Smooth muscle cell (in vitro differentiated cells): ENCODE measurements around the gene RNF169. TPM values are rescaled to one million over a fixed set of nuclear protein-coding genes. Genes with fewer than 3 reads are reported as not detected.
"Not testable (repeated sequence)": the region's sequence is repeated elsewhere in the genome, so short reads cannot be mapped to it uniquely, and the experiment has no call there.

Experiments used
- DNase-seq: peaks from one replicate; lab custom pipeline; 2025; ENCODE audit not compliant: unreplicated experiment; lab: John Stamatoyannopoulos, UW
- H2AFZ ChIP-seq: fragments of 200-600 bp; sonication (generic); 2 replicates; pipeline ENCODE4 v1.6.0; 2016; ENCODE audit warnings: antibody characterized with exemption, low read depth, mild to moderate bottlenecking
- H3F3A ChIP-seq: fragments of 200-600 bp; sonication (generic); 2 replicates; pipeline ENCODE4 v1.6.0; 2017; ENCODE audit warnings: antibody characterized with exemption, low read depth
- H3K27ac ChIP-seq: fragments of 200-600 bp; sonication (generic); 2 replicates; pipeline ENCODE4 v1.5.1; 2016; ENCODE audit warnings: low read depth, mild to moderate bottlenecking
- H3K27me3 ChIP-seq: fragments of 200-600 bp; sonication (generic); 2 replicates; pipeline ENCODE4 v1.6.1; 2016; ENCODE audit warnings: low read depth, mild to moderate bottlenecking
- H3K36me3 ChIP-seq: fragments of 200-600 bp; sonication (generic); 2 replicates; pipeline ENCODE4 v1.5.1; 2016; ENCODE audit warnings: low read depth
- H3K4me1 ChIP-seq: fragments of 200-600 bp; sonication (generic); 2 replicates; pipeline ENCODE4 v1.5.1; 2016; ENCODE audit warnings: low read depth
- H3K4me2 ChIP-seq: fragments of 200-600 bp; sonication (generic); 2 replicates; pipeline ENCODE4 v1.6.0; 2016; ENCODE audit warnings: mild to moderate bottlenecking
- H3K4me3 ChIP-seq: fragments of 200-600 bp; sonication (generic); 2 replicates; pipeline ENCODE4 v1.5.1; 2016; ENCODE audit warnings: mild to moderate bottlenecking
- H3K79me2 ChIP-seq: fragments of 200-600 bp; sonication (generic); 2 replicates; pipeline ENCODE4 v1.6.0; 2016; ENCODE audit warnings: low read depth, mild to moderate bottlenecking
- H3K9ac ChIP-seq: fragments of 200-600 bp; sonication (generic); 2 replicates; pipeline ENCODE4 v1.6.0; 2016; ENCODE audit warnings: low read depth
- H3K9me3 ChIP-seq: fragments of 200-600 bp; sonication (generic); replicated peaks from 2 replicates; pipeline ENCODE4 v1.5.1; 2016; ENCODE audit warnings: low read depth
- H4K20me1 ChIP-seq: fragments of 200-600 bp; sonication (generic); 2 replicates; pipeline ENCODE4 v1.6.0; 2016; ENCODE audit warnings: low read depth
- WGBS: methylation state at CpG from one replicate; pipeline ENCODE4 v1.1.7; 2016; ENCODE audit warnings: low lambda C conversion rate; 5-methylcytosine and 5-hydroxymethylcytosine counted together
- polyA plus RNA-seq: library from polyadenylated mRNA; unstranded; fragments of >200 nt; fragmentation: Nextera tagmentation; extraction: Ambion mirVana; gene quantifications from 2 replicates; pipeline ENCODE4 v1.2.1, GENCODE V29; 2016
- total RNA-seq: library from RNA; depleted of rRNA; stranded (reverse); fragments of >200 nt; gene quantifications from 2 replicates; pipeline ENCODE4 v1.2.3, GENCODE V29; 2014
- TF ChIP-seq, protein P1 (sequence below): fragments of 200-600 bp; sonication (generic); IDR thresholded peaks from 2 replicates; pipeline ENCODE4 v1.5.1; 2017; ENCODE audit warnings: borderline replicate concordance, mild to moderate bottlenecking, antibody characterized with exemption; ENCODE audit not compliant: insufficient read depth, poor library complexity, severe bottlenecking

The RNF169 gene
- total and polyA plus RNA-seq, 2 experiments from 2014 or later: 2.2 to 13.6 TPM

DNA sequence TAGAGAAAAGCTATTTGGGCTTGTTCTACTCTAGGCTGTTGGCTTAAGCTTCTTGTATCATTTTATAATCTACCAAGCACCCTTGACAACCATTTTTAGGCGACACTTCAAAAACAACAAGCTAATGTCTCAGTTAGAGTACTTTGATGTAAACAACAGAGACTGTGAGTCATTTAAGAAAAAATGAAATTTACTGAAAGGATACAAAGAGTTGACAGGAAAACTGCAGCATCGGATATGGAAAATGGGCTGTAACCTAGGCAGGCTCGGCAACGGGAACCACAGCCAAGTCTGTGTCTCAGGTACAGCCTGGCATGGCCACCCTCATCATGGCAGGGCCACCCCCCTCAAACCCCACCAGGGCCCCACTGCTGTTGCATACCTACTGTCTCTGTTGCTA is 4.4 kb upstream of the RNF169 start:
- Histone ChIP-seq H3K9me3 (no peaks in the 10 kb centered on the region), H3K27ac (no peak overlapping the region), H3K4me3 (no peak overlapping the region), H3K27me3 (no peaks in the 10 kb centered on the region), H4K20me1 (no peaks in the 10 kb centered on the region), H3K9ac (no peak overlapping the region), H3K79me2 (peaks cover 1% of the 10 kb centered on the region), H3K4me2 (no peak overlapping the region), H3K36me3 (no peaks in the 10 kb centered on the region), H2AFZ (no peak overlapping the region), H3K4me1 (peaks cover 8% of the 10 kb centered on the region), H3F3A (no peaks in the 10 kb centered on the region)
- TF ChIP-seq, protein P1, sequence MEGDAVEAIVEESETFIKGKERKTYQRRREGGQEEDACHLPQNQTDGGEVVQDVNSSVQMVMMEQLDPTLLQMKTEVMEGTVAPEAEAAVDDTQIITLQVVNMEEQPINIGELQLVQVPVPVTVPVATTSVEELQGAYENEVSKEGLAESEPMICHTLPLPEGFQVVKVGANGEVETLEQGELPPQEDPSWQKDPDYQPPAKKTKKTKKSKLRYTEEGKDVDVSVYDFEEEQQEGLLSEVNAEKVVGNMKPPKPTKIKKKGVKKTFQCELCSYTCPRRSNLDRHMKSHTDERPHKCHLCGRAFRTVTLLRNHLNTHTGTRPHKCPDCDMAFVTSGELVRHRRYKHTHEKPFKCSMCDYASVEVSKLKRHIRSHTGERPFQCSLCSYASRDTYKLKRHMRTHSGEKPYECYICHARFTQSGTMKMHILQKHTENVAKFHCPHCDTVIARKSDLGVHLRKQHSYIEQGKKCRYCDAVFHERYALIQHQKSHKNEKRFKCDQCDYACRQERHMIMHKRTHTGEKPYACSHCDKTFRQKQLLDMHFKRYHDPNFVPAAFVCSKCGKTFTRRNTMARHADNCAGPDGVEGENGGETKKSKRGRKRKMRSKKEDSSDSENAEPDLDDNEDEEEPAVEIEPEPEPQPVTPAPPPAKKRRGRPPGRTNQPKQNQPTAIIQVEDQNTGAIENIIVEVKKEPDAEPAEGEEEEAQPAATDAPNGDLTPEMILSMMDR: no peak
- WGBS: 62% methylated on average over 4 of the region's 4 CpGs
- DNase-seq: no peak

DNA sequence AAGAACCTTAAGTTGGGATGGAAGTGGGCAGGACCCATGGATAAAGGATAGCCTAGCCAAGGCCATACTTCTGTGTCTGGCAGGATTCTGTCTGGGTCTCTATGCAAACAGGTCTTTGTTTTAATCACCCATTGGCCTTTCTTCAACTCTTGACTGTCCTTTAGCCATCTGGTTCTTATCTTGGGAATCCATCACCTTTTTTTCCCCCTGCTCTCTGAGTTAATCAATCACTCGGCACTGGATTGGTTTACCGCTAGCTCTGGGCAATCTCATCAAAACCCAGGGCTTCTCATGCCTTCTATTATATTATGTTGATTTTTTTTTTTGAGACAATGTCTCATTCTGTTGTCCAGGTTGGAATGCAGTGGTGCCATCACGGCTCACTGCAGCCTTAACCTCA is 1.8 kb upstream of the RNF169 start:
- no peaks in the 10 kb centered on the region for H3F3A ChIP-seq
- TF ChIP-seq, protein P1: no peak
- 89% methylated on average over 3 of the region's 3 CpGs for WGBS
- no peak overlapping the region for H3K9ac ChIP-seq
- DNase-seq: no peak
- peaks cover 17% of the 10 kb centered on the region for H4K20me1 ChIP-seq
- H3K27ac ChIP-seq: no peak overlapping the region
- no peaks in the 10 kb centered on the region for H3K27me3 ChIP-seq
- H3K4me2 ChIP-seq: no peak overlapping the region
- no peaks in the 10 kb centered on the region for H3K36me3 ChIP-seq
- no peaks in the 10 kb centered on the region for H3K9me3 ChIP-seq
- peaks cover 8% of the 10 kb centered on the region for H3K4me1 ChIP-seq
- no peak overlapping the region for H3K4me3 ChIP-seq
- peaks cover 27% of the 10 kb centered on the region for H3K79me2 ChIP-seq
- H2AFZ ChIP-seq: no peak overlapping the region

DNA sequence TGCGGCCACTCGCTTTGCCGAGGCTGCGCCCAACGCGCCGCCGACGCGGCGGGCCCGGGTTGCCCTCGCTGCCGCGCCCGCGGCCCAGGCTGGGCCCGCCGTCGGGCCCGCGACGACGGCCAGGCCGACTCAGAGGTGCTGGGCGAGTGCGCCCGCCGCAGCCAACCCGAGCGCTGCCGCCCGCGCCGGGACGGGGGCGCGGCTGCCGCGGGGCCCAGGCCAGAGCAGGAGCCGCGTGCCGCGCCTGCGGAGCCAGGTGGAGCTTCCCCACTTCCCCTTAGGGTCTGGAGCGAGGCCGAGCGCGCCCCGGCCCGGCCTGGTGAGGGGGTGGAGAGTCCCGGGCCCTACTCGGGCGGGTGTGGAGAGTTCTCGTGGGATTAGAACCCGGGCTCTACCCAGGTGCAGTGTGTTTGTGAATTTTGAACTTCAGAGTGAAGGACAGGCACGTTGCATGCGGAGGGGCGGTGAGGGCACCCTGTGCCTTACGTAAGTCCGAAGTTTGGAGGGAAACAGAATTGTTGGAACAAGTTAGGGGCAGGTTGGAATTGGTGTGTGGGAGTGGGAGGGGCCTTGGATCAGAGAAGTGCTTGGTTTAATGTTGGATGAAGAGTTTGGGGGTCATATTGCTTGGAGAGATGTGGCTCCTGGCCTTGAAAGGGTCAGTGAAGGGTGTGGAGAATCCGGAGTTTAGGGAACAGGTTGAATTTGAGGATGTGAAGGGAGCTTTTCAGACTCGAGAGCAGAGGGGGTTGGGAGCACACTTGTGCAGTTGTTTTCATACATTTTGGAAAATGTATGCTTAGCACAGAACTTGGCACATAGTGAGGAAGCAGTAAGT is 697 bp downstream of the RNF169 start:
- H3K4me1 ChIP-seq: peaks cover 15% of the 10 kb centered on the region
- peak overlapping the region; percentile 89 for H3K4me2 ChIP-seq
- H3K4me3 ChIP-seq: peak overlapping the region; percentile 91
- no peaks in the 10 kb centered on the region for H3K27me3 ChIP-seq
- H3K27ac ChIP-seq: peak overlapping the region; percentile 81
- no peaks in the 10 kb centered on the region for H3K36me3 ChIP-seq
- no peak for DNase-seq
- H3K9ac ChIP-seq: peak overlapping the region; percentile 96
- peak overlapping the region; percentile 68 for H2AFZ ChIP-seq
- peaks cover 27% of the 10 kb centered on the region for H4K20me1 ChIP-seq
- 2% methylated on average over 62 of the region's 63 CpGs for WGBS
- no peaks in the 10 kb centered on the region for H3K9me3 ChIP-seq
- H3F3A ChIP-seq: peaks cover 15% of the 10 kb centered on the region
- peaks cover 47% of the 10 kb centered on the region for H3K79me2 ChIP-seq
- TF ChIP-seq, protein P1: no peak

DNA sequence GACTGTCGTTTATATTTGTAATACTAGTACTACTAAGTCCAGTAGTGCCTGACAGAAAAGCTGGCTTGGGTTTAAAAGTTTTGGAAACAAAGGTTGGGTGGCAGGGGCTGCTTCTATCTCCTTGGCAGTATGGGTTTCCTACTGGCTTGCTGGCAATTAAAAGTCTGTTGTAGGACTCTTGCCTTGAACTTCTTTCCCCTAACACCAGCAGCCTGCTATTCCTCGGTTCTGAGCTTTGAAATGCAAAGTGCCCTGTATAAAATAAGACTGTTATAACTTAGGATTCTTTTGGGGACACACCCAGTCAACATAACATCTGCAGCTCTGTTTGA is 1.3 kb downstream of the RNF169 start:
- Histone ChIP-seq H3K4me1 (peaks cover 18% of the 10 kb centered on the region), H3K79me2 (peaks cover 47% of the 10 kb centered on the region), H3K27ac (no peak overlapping the region), H3F3A (peaks cover 15% of the 10 kb centered on the region), H4K20me1 (peaks cover 31% of the 10 kb centered on the region), H2AFZ (no peak overlapping the region), H3K9me3 (no peaks in the 10 kb centered on the region), H3K36me3 (no peaks in the 10 kb centered on the region), H3K4me2 (peak overlapping the region; percentile 89), H3K9ac (peak overlapping the region; percentile 74), H3K4me3 (peak overlapping the region; percentile 91), H3K27me3 (no peaks in the 10 kb centered on the region)
- no peak for DNase-seq
- TF ChIP-seq, protein P1: no peak
- 39% methylated on average over 2 of the region's 2 CpGs for WGBS

DNA sequence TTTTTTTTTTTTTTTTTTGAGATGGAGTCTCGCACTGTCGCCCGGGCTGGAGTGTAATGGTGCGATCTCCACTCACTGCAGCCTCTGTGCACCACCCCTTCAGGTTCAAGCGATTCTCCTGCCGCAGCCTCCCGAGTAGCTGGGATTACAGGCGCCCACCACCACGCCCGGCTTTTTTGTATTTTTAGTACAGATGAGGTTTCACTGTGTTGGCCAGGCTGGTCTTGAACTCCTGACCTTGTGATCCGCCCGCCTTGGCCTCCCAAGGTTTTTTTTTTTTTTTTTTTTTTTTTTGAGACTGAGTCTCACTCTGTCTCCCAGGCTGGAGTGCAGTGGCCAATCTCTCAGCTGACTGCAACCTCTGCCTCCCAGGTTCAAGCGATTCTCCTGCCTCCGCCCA is 1.9 kb downstream of the RNF169 start:
- Histone ChIP-seq H3K79me2 (peaks cover 50% of the 10 kb centered on the region), H4K20me1 (peaks cover 37% of the 10 kb centered on the region), H3K4me2 (peak overlapping the region; percentile 89), H3F3A (peaks cover 20% of the 10 kb centered on the region), H3K4me1 (peaks cover 24% of the 10 kb centered on the region)
- not testable (repeated sequence) for H3K9ac ChIP-seq, H3K27ac ChIP-seq, H3K4me3 ChIP-seq, DNase-seq, H2AFZ ChIP-seq, H3K9me3 ChIP-seq, H3K36me3 ChIP-seq, H3K27me3 ChIP-seq
- 99% methylated on average over 14 of the region's 14 CpGs for WGBS
